ENCODE results near the gene GOLGA8K.
"Not testable (repeated sequence)": the region's sequence is repeated elsewhere in the genome, so short reads cannot be mapped to it uniquely, and the experiment has no call there.

Gene GOLGA8K

GRCh38 chr15:32350563-32351220 lies 52.4 kb downstream of the GOLGA8K start:
- not testable (repeated sequence) for DNase-seq

GRCh38 chr15:32347037-32347436 lies 56.1 kb downstream of the GOLGA8K start:
- DNase-seq, result not testable (repeated sequence)

GRCh38 chr15:32345978-32346547 lies 57.0 kb downstream of the GOLGA8K start:
- DNase-seq, result not testable (repeated sequence)

- DNase-seq, result not testable (repeated sequence)
Measured at GRCh38 chr15:32343921-32344320, 59.2 kb downstream of the GOLGA8K start.

Data from stimulated activated CD4-positive, alpha-beta T cell treated with anti-CD3 and anti-CD28 coated beads, Interleukin-2, amount 100 ng/mL, for 48 hours (primary cell).